GM18907 (cell line): ENCODE measurements around the gene C1orf56.

Source experiments
- ATAC-seq: cut with Tn5 transposase; IDR thresholded peaks from one replicate; pipeline ENCODE4 v1.9.1; 2021; ENCODE audit warnings: mild to moderate bottlenecking, moderate library complexity; ENCODE audit not compliant: unreplicated experiment

Gene C1orf56

GRCh38 chr1:151013518-151013917 is 34.0 kb upstream of the C1orf56 start:
- ATAC-seq: no peak

- ATAC-seq: no peak
Measured at GRCh38 chr1:151024540-151025146, 22.9 kb upstream of the C1orf56 start.

GRCh38 chr1:151026460-151026859 is 21.1 kb upstream of the C1orf56 start:
- no peak for ATAC-seq

- ATAC-seq: no peak
Measured at GRCh38 chr1:151032164-151032563, 15.4 kb upstream of the C1orf56 start.

- no peak for ATAC-seq
Measured at GRCh38 chr1:151035167-151035566, 12.4 kb upstream of the C1orf56 start.

- no peak for ATAC-seq
Measured at GRCh38 chr1:151036356-151036755, 11.2 kb upstream of the C1orf56 start, which contains the start of gene BNIPL. Gene BNIPL, plus strand, starts transcription at chr1:151036586. Its CDS starts 140 bp downstream, at chr1:151036726.

GRCh38 chr1:151037032-151037431 is 10.5 kb upstream of the C1orf56 start:
- ATAC-seq: no peak

- no peak for ATAC-seq
Measured at GRCh38 chr1:151039521-151039920, 8.0 kb upstream of the C1orf56 start.

GRCh38 chr1:151043163-151043562 is 4.4 kb upstream of the C1orf56 start:
- ATAC-seq: no peak

- ATAC-seq: peak; percentile 59
Measured at GRCh38 chr1:151047925-151048644, 534 bp downstream of the C1orf56 start.

- ATAC-seq: no peak
Measured at GRCh38 chr1:151048645-151049032, 1.1 kb downstream of the C1orf56 start.

- no peak for ATAC-seq
Measured at GRCh38 chr1:151049458-151049857, 1.9 kb downstream of the C1orf56 start.

GRCh38 chr1:151050051-151050688 is 2.6 kb downstream of the C1orf56 start:
- ATAC-seq: no peak

GRCh38 chr1:151051356-151052009 is 3.9 kb downstream of the C1orf56 start:
- no peak for ATAC-seq

GRCh38 chr1:151054971-151055547 is 7.5 kb downstream of the C1orf56 start:
- no peak for ATAC-seq

- no peak for ATAC-seq
Measured at GRCh38 chr1:151055581-151055980, 8.0 kb downstream of the C1orf56 start.

- no peak for ATAC-seq
Measured at GRCh38 chr1:151056149-151056548, 8.6 kb downstream of the C1orf56 start.

- no peak for ATAC-seq
Measured at GRCh38 chr1:151058692-151059091, 11.1 kb downstream of the C1orf56 start.

GRCh38 chr1:151059109-151060006 is 11.8 kb downstream of the C1orf56 start, which contains the start of gene CDC42SE1:
Gene CDC42SE1, minus strand, starts transcription at chr1:151059622. Its CDS starts 3,892 bp downstream, at chr1:151055730.
- peak; percentile 77 for ATAC-seq
